HuH-7.5 (cell line): ENCODE measurements around the gene STK33.
"Not testable (repeated sequence)": the region's sequence is repeated elsewhere in the genome, so short reads cannot be mapped to it uniquely, and the experiment has no call there.

ENCODE experiments used
- DNase-seq: peaks from one replicate; pipeline ENCODE4 v3.0.0; 2011; ENCODE audit warnings: low spot score

Gene STK33

DNA sequence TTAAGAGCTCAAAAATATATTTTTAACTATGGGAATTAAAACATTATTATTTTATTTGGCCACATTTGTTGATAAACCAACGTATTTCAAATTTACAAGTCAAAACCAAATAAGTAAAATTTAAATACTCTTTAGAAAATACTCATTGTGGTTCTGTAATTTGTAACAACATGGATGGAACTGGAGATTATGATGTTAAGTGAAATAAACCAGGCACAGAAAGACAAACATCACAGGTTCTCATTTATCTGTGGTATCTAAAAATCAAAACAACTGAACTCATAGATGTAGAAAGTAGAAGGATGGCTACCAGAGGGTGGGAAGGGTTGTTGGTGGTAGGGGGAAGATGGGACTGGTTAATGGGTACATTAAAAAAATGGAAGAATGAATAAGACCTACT, 50.8 kb downstream of the STK33 start:
- DNase-seq, result no peak

GRCh38 chr11:8541448-8541847, 52.6 kb downstream of the STK33 start:
- no peak for DNase-seq

DNA sequence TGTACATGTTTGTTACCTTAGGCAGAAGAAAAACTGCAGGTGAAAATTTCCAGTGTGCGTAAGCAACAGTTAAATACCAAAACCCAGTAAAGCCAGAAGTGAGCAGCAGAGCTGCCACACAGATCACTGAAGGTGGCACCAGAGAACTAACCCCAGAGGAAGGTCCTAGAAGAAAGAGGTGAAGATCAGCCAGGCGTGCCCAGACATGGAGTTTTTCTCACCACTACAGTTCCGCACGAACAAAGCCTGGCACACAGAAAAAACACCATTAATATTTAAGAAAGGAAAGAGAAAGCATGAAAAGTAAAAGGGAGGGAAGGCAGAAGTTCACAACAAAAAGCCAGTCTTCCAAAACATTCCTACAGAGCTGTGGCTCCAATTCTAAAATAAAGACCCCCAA, 60.7 kb downstream of the STK33 start:
- no peak for DNase-seq

DNA sequence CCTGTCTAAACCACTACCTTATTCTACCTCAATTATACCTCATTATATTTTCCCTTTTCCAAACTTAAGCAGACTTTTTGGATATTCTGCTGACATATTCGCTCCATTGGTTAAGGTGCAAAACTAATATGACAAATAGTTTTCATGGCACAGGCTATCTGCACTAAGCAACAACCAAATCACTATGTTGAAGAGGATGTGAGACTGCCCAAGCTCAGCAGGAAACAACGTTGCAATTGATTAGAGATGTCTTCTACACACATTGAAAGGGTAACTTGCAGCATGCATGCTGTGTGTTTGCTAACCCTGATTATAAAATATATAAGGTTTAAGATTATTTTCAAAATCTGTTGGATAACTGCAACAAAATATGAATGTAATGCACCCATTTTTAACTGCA, 61.6 kb downstream of the STK33 start:
- DNase-seq, result no peak

GRCh38 chr11:8531982-8532381, 62.0 kb downstream of the STK33 start:
- DNase-seq, result no peak

- DNase-seq, result no peak
Measured at GRCh38 chr11:8531312-8531711, 62.7 kb downstream of the STK33 start.

- no peak for DNase-seq
Measured at GRCh38 chr11:8527939-8528338, 66.1 kb downstream of the STK33 start.

DNA sequence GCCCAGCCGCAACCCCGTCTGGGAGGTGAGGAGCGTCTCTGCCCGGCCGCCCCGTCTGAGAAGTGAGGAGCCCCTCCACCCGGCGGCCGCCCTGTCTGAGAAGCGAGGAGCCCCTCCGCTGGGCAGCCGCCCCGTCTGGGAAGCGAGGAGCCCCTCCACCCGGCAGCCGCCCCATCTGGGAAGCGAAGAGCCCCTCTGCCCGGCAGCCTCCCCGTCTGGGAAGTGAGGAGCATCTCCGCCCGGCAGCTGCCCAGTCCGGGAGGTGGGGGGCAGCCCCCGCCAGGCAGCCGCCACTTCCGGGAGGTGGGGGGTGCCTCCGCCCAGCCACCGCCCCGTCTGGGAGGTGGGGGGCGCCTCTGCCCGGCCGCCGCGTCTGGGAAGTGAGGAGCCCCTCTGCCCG, 70.6 kb downstream of the STK33 start:
- no peak for DNase-seq

- DNase-seq, result no peak
Measured at GRCh38 chr11:8512547-8512946, 81.5 kb downstream of the STK33 start.

DNA sequence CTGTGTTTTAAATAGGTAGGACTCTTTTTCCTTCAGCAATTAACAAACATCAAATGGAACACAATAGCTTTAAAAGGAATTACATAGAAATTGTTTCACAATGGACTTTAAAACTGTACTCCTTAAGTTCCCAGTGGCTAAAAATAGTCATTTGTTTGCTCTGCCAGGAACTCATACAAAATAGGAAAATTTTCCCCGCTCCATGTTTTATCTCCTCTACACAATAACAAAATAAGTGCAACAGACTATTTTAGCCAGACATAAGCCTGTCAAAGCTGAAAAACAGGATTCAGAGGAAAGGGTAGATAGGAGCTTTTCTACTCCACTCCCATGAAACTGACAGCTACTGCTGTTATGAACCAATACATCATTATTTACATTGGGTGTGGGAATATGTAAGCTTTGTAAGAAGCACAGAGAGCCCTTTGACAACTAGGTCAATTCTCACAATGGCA, 90.1 kb downstream of the STK33 start:
- DNase-seq, result peak; percentile 8

DNA sequence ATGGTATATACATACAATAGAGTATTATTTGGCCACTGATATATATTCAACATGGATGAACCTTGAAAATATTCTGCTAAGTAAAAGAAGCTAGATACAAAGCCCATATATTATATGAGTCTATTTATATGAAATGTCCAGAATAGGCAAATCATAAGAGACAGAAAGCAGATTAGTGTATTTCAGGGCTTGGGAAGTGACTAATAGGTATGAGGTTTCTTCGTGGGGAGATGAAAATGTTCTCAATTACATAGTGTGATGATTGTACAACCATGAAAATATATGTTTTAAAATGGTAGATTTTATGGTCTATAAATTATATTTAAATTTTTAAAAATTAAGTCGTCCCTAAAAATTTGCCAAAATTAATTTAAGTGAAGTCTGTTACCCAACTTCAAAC, 92.2 kb downstream of the STK33 start:
- DNase-seq, result no peak

DNA sequence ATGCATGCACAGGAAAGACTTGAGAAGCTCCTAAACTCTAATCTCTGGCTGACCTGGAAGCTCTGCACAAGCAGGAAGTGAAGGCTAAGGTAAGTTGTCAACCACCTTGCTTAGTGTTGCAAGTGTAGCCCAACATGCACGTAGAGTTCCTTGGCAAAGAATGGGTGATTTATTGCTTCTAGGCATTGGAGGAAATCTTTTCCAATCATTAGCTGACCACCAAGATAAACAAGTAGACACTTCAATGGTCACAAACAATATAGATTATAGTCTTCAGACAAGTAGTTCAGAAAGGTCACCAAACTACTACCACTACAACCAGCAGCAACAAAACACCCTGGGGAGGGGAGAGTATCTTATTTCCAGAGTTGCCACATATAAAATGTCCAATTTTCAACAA, 105.6 kb downstream of the STK33 start:
- DNase-seq, result no peak

DNA sequence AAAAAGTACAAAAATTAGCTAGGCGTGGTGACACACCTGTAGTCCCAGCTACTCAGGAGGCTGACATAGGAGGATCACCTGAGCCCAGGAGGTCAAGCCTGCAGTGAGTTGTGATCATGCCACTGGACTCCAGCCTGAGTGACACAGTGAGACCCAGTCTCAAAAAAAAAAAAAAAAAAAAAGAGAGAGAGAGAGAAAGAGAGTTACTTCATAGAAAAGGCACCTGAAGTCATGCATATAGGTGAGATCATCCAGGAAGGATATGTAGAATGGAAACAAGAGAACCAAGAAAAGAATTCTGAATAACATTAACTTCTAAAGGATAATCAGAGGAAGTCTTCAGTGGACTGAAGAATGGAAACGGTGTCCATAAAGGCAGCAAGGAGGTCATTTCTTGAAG, 106.8 kb downstream of the STK33 start:
- DNase-seq, result no peak

- DNase-seq, result no peak
Measured at GRCh38 chr11:8484251-8484650, 109.8 kb downstream of the STK33 start.

DNA sequence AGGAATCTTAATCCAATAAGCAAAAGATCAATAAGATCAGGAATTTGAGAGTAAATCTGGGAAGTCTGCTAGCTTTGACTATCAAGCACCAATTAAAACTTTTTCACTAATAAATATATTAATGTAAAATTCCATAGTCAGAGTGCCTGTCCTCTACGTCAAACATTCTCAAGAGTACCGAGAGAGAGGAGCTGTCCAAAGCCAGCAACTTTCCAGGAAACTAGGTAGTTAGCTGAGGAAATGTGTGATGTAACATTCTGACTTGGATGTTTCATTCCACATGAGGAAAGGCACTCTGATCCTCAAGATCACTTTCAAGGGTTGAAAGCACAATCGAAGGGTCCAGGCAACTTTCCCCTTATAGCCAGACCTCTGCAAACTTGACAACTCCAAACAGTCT, 113.2 kb downstream of the STK33 start:
- DNase-seq, result no peak

GRCh38 chr11:8477680-8478079, 116.3 kb downstream of the STK33 start:
- DNase-seq, result no peak

DNA sequence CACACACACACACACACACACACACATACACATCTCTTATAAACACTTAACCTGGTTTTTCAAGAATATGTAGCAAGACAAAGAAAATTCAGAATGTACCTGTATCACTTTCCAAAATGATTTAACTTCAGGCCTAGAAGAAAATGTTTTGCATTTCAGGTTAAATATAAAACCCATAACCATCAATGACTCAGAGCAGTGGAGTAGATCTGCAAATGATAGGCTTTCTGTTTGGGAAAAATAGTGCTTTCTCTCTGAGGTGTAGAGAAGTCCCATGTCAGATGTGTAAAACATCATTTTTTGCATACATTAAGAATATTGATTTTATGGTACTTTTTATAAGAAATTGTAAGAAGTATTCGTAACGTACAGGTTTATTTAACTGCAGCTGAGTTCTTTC, 116.9 kb downstream of the STK33 start:
- no peak for DNase-seq

- not testable (repeated sequence) for DNase-seq
Measured at GRCh38 chr11:8467806-8468205, 126.2 kb downstream of the STK33 start.

DNA sequence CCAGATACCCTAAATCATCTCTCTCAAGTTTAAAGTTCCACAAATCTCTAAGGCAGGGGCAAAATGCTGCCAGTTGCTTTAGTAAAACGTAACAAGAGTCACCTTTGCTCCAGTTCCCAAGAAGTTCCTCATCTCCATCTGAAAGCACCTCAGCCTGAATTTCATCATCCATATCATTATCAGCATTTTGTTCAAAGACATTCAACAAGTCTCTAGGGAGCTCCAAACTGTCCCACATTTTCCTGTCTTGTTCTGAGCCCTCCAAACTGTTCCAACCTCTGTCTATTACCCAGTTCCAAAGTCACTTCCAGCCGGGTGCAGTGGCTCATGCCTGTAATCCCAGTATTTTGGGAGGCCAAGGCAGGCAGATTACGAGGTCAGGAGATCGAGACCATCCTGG, 126.7 kb downstream of the STK33 start:
- not testable (repeated sequence) for DNase-seq

GRCh38 chr11:8466884-8467283, 127.1 kb downstream of the STK33 start:
- DNase-seq, result not testable (repeated sequence)

DNA sequence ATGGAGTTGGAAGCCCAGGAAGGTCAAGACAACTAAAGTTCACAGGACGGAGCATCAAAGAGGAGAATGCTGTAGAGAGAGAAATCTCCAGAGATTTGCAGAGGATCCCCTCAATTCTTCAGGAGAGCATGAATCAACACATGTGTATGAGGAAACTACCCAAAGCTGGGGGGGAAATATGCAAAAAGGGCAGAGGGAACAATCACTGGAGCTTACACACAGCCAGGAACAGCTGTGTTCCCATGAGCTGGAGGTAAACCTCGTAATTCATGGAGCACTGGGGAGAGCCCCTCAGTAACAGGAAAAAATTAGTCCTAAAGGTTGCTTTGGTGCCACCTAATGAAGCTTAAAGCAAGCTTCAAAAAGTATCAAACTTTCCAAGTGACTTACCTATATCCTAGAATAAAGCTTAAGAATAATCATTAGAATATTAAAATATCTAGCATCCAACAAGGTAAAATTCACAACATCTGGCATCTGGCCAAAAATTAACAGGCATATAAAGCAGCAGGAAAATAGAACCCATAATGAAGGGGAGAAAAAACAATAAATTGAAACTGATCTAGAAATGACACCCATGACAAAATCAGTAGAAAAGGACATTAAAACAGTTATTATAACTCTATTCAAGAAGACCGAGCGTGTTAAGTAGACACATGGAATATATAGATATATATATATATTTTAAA, 134.2 kb downstream of the STK33 start:
- no peak for DNase-seq

DNA sequence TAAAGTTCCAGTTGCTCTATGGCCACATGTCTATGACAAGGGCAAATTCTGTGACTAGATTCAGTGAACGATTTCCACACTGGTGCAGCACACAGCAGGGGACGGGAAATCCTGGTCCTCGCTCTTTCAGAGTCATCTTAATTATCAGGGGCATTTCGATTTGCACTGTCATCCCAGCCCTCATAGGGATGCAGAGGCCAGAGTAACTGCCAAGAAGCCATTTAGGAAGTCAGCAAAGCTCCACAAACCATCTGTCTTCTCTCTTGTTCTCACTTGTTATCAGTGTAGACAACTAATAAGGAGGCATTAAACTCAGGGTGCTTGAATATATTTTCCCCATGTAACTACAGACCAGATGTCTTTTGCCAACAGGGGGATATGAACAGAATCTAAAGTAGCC, 151.7 kb downstream of the STK33 start:
- DNase-seq, result no peak

DNA sequence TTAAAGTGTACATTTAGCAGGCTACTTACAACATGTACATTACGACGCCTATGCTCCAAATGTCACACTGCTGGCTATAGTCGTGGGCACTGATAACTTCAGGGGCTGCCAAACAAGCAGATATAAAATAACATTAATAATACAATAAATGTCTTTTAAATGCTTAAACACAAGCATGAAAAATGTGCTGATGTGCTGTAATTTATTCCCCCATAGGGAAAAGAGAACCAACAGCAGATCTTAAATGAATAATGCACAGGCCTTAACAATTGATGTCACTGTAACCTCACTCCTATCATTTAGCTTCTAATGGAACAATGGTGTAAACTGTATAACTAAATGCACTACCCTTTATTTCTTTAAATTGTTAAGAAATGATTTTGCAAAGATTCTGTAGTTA, 153.4 kb downstream of the STK33 start:
- DNase-seq, result no peak

DNA sequence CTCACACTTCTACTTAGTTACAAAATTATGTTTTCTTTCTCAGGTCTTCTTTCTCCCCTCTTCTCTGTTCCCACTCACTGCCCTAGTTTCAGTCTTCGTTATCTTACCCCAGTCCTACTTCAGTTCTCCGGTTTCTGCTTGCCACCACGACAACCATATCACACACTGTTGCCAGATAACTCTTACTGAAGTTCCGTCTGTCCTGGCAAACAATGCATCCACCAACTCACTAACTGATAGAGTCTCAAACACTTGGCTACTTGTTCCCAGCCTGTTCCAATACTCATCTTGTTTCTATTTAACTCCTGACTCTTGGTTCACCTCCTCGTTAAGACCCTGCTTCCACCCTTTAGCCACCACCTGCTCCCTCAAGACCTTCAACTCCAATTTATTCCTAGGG, 164.5 kb downstream of the STK33 start:
- no peak for DNase-seq

DNA sequence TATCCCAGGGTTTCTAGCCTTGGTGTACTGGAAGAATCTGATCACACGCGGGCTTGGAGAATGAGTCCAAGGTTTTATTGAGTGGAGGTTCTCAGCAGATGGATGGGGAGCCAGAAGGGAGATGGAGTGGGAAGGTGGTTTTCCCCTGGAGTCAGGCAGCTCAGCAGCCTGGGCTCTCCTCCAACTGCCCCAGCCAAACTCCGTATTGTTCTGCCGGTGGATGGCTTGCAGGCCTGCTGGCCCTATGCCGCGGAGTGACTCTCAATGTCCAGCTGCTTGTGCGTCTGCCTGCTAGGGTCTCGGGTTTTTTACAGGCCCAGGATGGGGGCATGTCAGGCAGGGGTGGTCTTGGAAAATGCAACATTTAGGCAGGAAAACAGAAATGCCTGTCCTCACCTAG, 168.0 kb downstream of the STK33 start:
- DNase-seq, result no peak
